IMR-90 (cell line): Measurements from ENCODE around the gene PAPSS1. TPM values are rescaled to one million over a fixed set of nuclear protein-coding genes. Genes with fewer than 3 reads are reported as not detected.
A peak's percentile ranks its signal among the peaks of the same experiment; 100 is the strongest.

ENCODE experiments used
- ATAC-seq: fragments of 200-7000 bp; cut with Tn5 transposase; 2 replicates; pipeline ENCODE4 v1.9.1; 2020; ENCODE audit warnings: low read depth, mild to moderate bottlenecking, moderate library complexity
- BruUV-seq: library from RNA; stranded (reverse); fragments of 400-500 nt; replicated peaks from 2 replicates; lab custom pipeline; 2021; lab: Mats Ljungman, UMichigan
- CTCF ChIA-PET: fragments of 300-600 bp; formaldehyde crosslinking; extraction: SDS; loops from one replicate; lab custom pipeline; 2021; ENCODE audit warnings: antibody characterized with exemption; lab: Yijun Ruan, JAX
- POLR2A ChIA-PET: fragments of 300-600 bp; sonication (Branson Sonifier 250); formaldehyde crosslinking; loops from one replicate; lab custom pipeline; 2022; ENCODE audit warnings: antibody characterized with exemption; ENCODE audit not compliant: unreplicated experiment; lab: Charles Lee
- DNase-seq: peaks from one replicate; pipeline ENCODE4 v3.0.0; 2013
- H2AFZ ChIP-seq: replicated peaks from 2 replicates; pipeline ENCODE3; 2013; ENCODE audit warnings: low read length, mild to moderate bottlenecking; ENCODE audit not compliant: poor library complexity
- H2AK5ac ChIP-seq: 2 replicates; pipeline ENCODE4 v1.6.1; 2013; ENCODE audit warnings: low read depth, low read length, inconsistent platforms
- H2AK9ac ChIP-seq: replicated peaks from 2 replicates; pipeline ENCODE3; 2013; ENCODE audit warnings: mild to moderate bottlenecking, low read depth, low read length, moderate library complexity; ENCODE audit not compliant: poor library complexity
- H2BK120ac ChIP-seq: 2 replicates; pipeline ENCODE4 v1.6.1; 2013; ENCODE audit warnings: low read depth, low read length, inconsistent platforms
- H2BK15ac ChIP-seq: 3 replicates; pipeline ENCODE4 v1.6.1; 2013; ENCODE audit warnings: low read depth, low read length, inconsistent platforms
- H2BK20ac ChIP-seq: 2 replicates; pipeline ENCODE4 v1.6.1; 2013; ENCODE audit warnings: low read depth, mild to moderate bottlenecking, inconsistent platforms, low read length, moderate library complexity
- H2BK5ac ChIP-seq: 2 replicates; pipeline ENCODE4 v1.6.1; 2013; ENCODE audit warnings: mild to moderate bottlenecking, low read depth, low read length, inconsistent platforms; ENCODE audit not compliant: poor library complexity, severe bottlenecking
- H3K14ac ChIP-seq: replicated peaks from 2 replicates; pipeline ENCODE4 v1.6.1; 2013; ENCODE audit warnings: low read depth, low read length, inconsistent platforms
- H3K18ac ChIP-seq: 2 replicates; pipeline ENCODE4 v1.6.1; 2013; ENCODE audit warnings: low read depth, low read length, control low read depth
- H3K23ac ChIP-seq: 2 replicates; pipeline ENCODE4 v1.6.1; 2013; ENCODE audit warnings: low read depth, low read length, inconsistent platforms
- H3K27ac ChIP-seq: 2 replicates; pipeline ENCODE4 v1.5.1; 2013; ENCODE audit warnings: mild to moderate bottlenecking, control low read depth, low read length; ENCODE audit not compliant: insufficient read depth
- H3K27me3 ChIP-seq: 2 replicates; pipeline ENCODE4 v1.6.1; 2013; ENCODE audit warnings: low read length; ENCODE audit not compliant: control insufficient read depth, insufficient read depth
- H3K36me3 ChIP-seq: 2 replicates; pipeline ENCODE4 v1.6.1; 2013; ENCODE audit warnings: low read length, mixed read lengths; ENCODE audit not compliant: control insufficient read depth, insufficient read depth
- H3K4ac ChIP-seq: 2 replicates; pipeline ENCODE4 v1.6.1; 2013; ENCODE audit warnings: low read depth, low read length, inconsistent platforms
- H3K4me1 ChIP-seq: 2 replicates; pipeline ENCODE4 v1.6.1; 2013; ENCODE audit warnings: low read length, mixed read lengths; ENCODE audit not compliant: control insufficient read depth, insufficient read depth
- H3K4me2 ChIP-seq: 2 replicates; pipeline ENCODE4 v1.6.1; 2013; ENCODE audit warnings: low read depth, mild to moderate bottlenecking, control low read depth, low read length, moderate library complexity
- H3K4me3 ChIP-seq: 2 replicates; pipeline ENCODE4 v1.5.1; 2013; ENCODE audit warnings: low read depth, mild to moderate bottlenecking, control low read depth, low read length, moderate library complexity; ENCODE audit not compliant: insufficient read depth
- H3K56ac ChIP-seq: 2 replicates; pipeline ENCODE4 v1.6.1; 2013; ENCODE audit warnings: low read length, inconsistent platforms; ENCODE audit not compliant: insufficient read depth; ENCODE audit errors: extremely low read depth
- H3K79me1 ChIP-seq, 2 experiments: 2 replicates each; pipeline ENCODE4 v1.6.1; 2013; ENCODE audit warnings: low read length in 2 of 2, inconsistent platforms in 1 of 2, low read depth in 1 of 2
- H3K9ac ChIP-seq: 2 replicates; pipeline ENCODE4 v1.6.1; 2013; ENCODE audit warnings: low read depth, low read length, control low read depth
- H3K9me1 ChIP-seq: 2 replicates; pipeline ENCODE4 v1.6.1; 2013; ENCODE audit warnings: low read length, inconsistent platforms; ENCODE audit not compliant: insufficient read depth
- H3K9me3 ChIP-seq: 2 replicates; pipeline ENCODE4 v1.6.1; 2013; ENCODE audit warnings: low read length; ENCODE audit not compliant: control insufficient read depth, insufficient read depth
- H4K20me1 ChIP-seq: 2 replicates; pipeline ENCODE4 v1.6.1; 2013; ENCODE audit warnings: low read length, inconsistent platforms; ENCODE audit not compliant: insufficient read depth
- H4K5ac ChIP-seq: 2 replicates; pipeline ENCODE4 v1.6.1; 2013; ENCODE audit warnings: mild to moderate bottlenecking, low read depth, low read length, control low read depth
- H4K8ac ChIP-seq, 2 experiments: 2 replicates each; pipeline ENCODE4 v1.6.1; 2013; ENCODE audit warnings: low read depth in 2 of 2, low read length in 2 of 2, control low read depth in 1 of 2, inconsistent platforms in 1 of 2
- H4K91ac ChIP-seq: 2 replicates; pipeline ENCODE4 v1.6.1; 2013; ENCODE audit warnings: low read depth, low read length, inconsistent platforms; ENCODE audit not compliant: insufficient read depth
- CEBPB ChIP-seq: IDR thresholded peaks from 2 replicates; pipeline ENCODE4 v1.6.1; 2012; ENCODE audit warnings: low read depth, low read length, improper control_type of control experiment
- CTCF ChIP-seq: conservative IDR thresholded peaks from 2 replicates; pipeline ENCODE4 v1.5.1; 2012; ENCODE audit warnings: mild to moderate bottlenecking, low read depth, low read length, improper control_type of control experiment
- FOS ChIP-seq: fragments of 150-350 bp; IDR thresholded peaks from 2 replicates; pipeline ENCODE4 v1.6.1; 2016; ENCODE audit warnings: low read depth, low read length
- MAFK ChIP-seq: IDR thresholded peaks from 2 replicates; pipeline ENCODE4 v1.6.1; 2012; ENCODE audit warnings: low read depth, low read length, improper control_type of control experiment
- MAZ ChIP-seq: IDR thresholded peaks from 2 replicates; pipeline ENCODE4 v1.6.1; 2012; ENCODE audit warnings: low read depth, mild to moderate bottlenecking, low read length, improper control_type of control experiment, moderate library complexity, borderline replicate concordance
- MXI1 ChIP-seq: IDR thresholded peaks from 2 replicates; pipeline ENCODE4 v1.6.1; 2012; ENCODE audit warnings: low read depth, mild to moderate bottlenecking, low read length, moderate library complexity, borderline replicate concordance
- NFE2L2 ChIP-seq: fragments of 150-350 bp; IDR thresholded peaks from 2 replicates; pipeline ENCODE4 v1.6.1; 2016; ENCODE audit warnings: low read depth, mild to moderate bottlenecking, low read length
- POLR2A ChIP-seq: IDR thresholded peaks from 2 replicates; pipeline ENCODE4 v1.6.1; 2012; ENCODE audit warnings: mild to moderate bottlenecking, low read depth, low read length
- RAD21 ChIP-seq: IDR thresholded peaks from 2 replicates; pipeline ENCODE4 v1.6.1; 2012; ENCODE audit warnings: low read length, improper control_type of control experiment
- RCOR1 ChIP-seq: IDR thresholded peaks from 2 replicates; pipeline ENCODE4 v1.6.1; 2012; ENCODE audit warnings: mild to moderate bottlenecking, low read length, improper control_type of control experiment; ENCODE audit not compliant: insufficient replicate concordance
- RFX5 ChIP-seq: IDR thresholded peaks from 2 replicates; pipeline ENCODE4 v1.8.0; 2012; ENCODE audit warnings: low read depth, mild to moderate bottlenecking, low read length, moderate library complexity
- SMC3 ChIP-seq: fragments of 150-350 bp; IDR thresholded peaks from 2 replicates; pipeline ENCODE4 v1.6.1; 2016; ENCODE audit warnings: low read depth, mild to moderate bottlenecking, antibody characterized with exemption, low read length, moderate library complexity
- USF2 ChIP-seq: fragments of 150-350 bp; IDR thresholded peaks from 2 replicates; pipeline ENCODE4 v1.6.1; 2017; ENCODE audit warnings: mild to moderate bottlenecking, antibody characterized with exemption, low read length, low read depth
- WGBS, 2 experiments: methylation state at CpG; one replicate each; pipeline versions ENCODE4 v1.1.5 to v1.1.7; 2013; ENCODE audit warnings: missing lambda C conversion rate in 2 of 2; ENCODE audit not compliant: insufficient read length in 1 of 2; ENCODE audit errors: extremely low coverage in 2 of 2; 5-methylcytosine and 5-hydroxymethylcytosine counted together
- dilution Hi-C: fragments of 300-500 bp; cut with HindIII; formaldehyde crosslinking; loops from one replicate; pipeline ENCODE4 v1.14.3; 2018; ENCODE audit warnings: low sequenced_read_pairs; ENCODE audit not compliant: unreplicated experiment
- in situ Hi-C: fragments of 300-500 bp; cut with MboI; formaldehyde crosslinking; loops from 3 replicates; pipeline ENCODE4 v1.14.3; 2019; ENCODE audit warnings: low sequenced_read_pairs, inconsistent platforms, mixed read lengths
- intact Hi-C: fragments of 100-400 bp; cut with micrococcal nuclease; formaldehyde crosslinking; loops from 2 replicates; pipeline ENCODE4 v1.10.0; 2022
- polyA plus RNA-seq, 3 experiments: library from polyadenylated mRNA; depleted of rRNA; stranded (reverse); fragments of >200 nt; gene quantifications; 2 replicates each; pipeline ENCODE4 v1.2.3, GENCODE V29; 2012; ENCODE audit warnings: low replicate concordance in 1 of 3
- total RNA-seq: library from RNA; depleted of rRNA; stranded (reverse); fragments of >200 nt; gene quantifications from 2 replicates; pipeline ENCODE4 v1.2.3, GENCODE V29; 2012

Gene PAPSS1
- total and polyA plus RNA-seq, 2 of the 4 experiments (the other 2 are of a cell fraction) = 71.8 to 82.8 TPM

GRCh38 chr4:107600436-107600835 lies 119.6 kb downstream of the PAPSS1 start:
- Histone ChIP-seq H3K4me2 (no peak overlapping the region), H3K27ac (no peak overlapping the region), H4K91ac (peak overlapping the region; percentile 69; the same call in 1 of the 2 replicates), H3K27me3 (no peaks in the 10 kb centered on the region), H3K9me1 (0 out of 2 replicates have a peak, but pooled peaks cover 5% of the 10 kb centered on the region), H2BK120ac (peak overlapping the region; percentile 47), H2BK15ac (no peak overlapping the region), H3K56ac (no peak overlapping the region), H4K20me1 (no peaks in the 10 kb centered on the region), H3K4me3 (no peak overlapping the region), H3K4ac (no peak overlapping the region), H3K79me1 (no peaks in the 10 kb centered on the region), H4K5ac (peak overlapping the region; percentile 6; the same call in 1 of the 2 replicates), H2AK9ac (no peak overlapping the region), H3K4me1 (peaks cover 10% of the 10 kb centered on the region), H3K23ac (no peak overlapping the region), H2BK5ac (no peak overlapping the region), H3K14ac (no peak overlapping the region), H2AFZ (no peak overlapping the region), H4K8ac (peak overlapping the region in 1 of 2 experiments; percentile 27; a peak in 1 of 4 replicates), H2AK5ac (no peak overlapping the region), H2BK20ac (peak overlapping the region; percentile 58), H3K36me3 (no peaks in the 10 kb centered on the region), H3K9ac (no peak overlapping the region), H3K9me3 (no peaks in the 10 kb centered on the region), H3K18ac (peak overlapping the region; percentile 12; the same call in 1 of the 2 replicates)
- DNase-seq (peak; percentile 24), ATAC-seq (peak; percentile 74)
- WGBS, 2 experiments = no CpG with 5 or more reads among the region's 2 CpGs
- ChIA-PET POLR2A (no interaction called here), CTCF (interaction anchor here (0.6 to 1.2 kb wide), 2 partner anchors 23 to 51 kb away, joined by 3 read pairs; no protein-coding TSS in a partner anchor)
- in situ Hi-C loops (no loop called here), intact Hi-C loops (no loop called here), dilution Hi-C loops (no loop called here)
- BruUV-seq = no TSS peak
- TF ChIP-seq CEBPB = no peak
- TF ChIP-seq RCOR1 = no peak
- no peak for TF ChIP-seq POLR2A
- TF ChIP-seq RAD21 = no peak
- no peak for TF ChIP-seq CTCF
- no peak for TF ChIP-seq SMC3
- no peak for TF ChIP-seq USF2
- no peak for TF ChIP-seq NFE2L2
- no peak for TF ChIP-seq MAFK
- TF ChIP-seq MAZ = no peak
- TF ChIP-seq RFX5 = no peak
- TF ChIP-seq FOS = no peak
- TF ChIP-seq MXI1 = no peak
